Epithelial cell of proximal tubule (primary cell): ENCODE data around the gene TM4SF1. TPM values are rescaled to one million over a fixed set of nuclear protein-coding genes. Genes with fewer than 3 reads are reported as not detected.
A peak's percentile ranks its signal among the peaks of the same experiment; 100 is the strongest.
"Not testable (repeated sequence)": the region's sequence is repeated elsewhere in the genome, so short reads cannot be mapped to it uniquely, and the experiment has no call there.

Experiments
- DNase-seq: peaks from one replicate; pipeline ENCODE4 v3.0.0-alpha.2; 2011; ENCODE audit warnings: low read depth
- H3K4me3 ChIP-seq: 2 replicates; pipeline ENCODE4 v1.5.1; 2011; ENCODE audit warnings: low read depth, mild to moderate bottlenecking, low read length
- total RNA-seq: library from RNA; depleted of rRNA; stranded (reverse); fragments of >200 nt; gene quantifications from 2 replicates; pipeline ENCODE4 v1.2.3, GENCODE V29; 2015
- TF ChIP-seq, protein P1 (sequence below): conservative IDR thresholded peaks from 2 replicates; pipeline ENCODE4 v1.5.1; 2012; ENCODE audit warnings: low read depth, mild to moderate bottlenecking, low read length

The TM4SF1 gene
- total RNA-seq, 1 donor from 2014 or later: 304 TPM

DNA sequence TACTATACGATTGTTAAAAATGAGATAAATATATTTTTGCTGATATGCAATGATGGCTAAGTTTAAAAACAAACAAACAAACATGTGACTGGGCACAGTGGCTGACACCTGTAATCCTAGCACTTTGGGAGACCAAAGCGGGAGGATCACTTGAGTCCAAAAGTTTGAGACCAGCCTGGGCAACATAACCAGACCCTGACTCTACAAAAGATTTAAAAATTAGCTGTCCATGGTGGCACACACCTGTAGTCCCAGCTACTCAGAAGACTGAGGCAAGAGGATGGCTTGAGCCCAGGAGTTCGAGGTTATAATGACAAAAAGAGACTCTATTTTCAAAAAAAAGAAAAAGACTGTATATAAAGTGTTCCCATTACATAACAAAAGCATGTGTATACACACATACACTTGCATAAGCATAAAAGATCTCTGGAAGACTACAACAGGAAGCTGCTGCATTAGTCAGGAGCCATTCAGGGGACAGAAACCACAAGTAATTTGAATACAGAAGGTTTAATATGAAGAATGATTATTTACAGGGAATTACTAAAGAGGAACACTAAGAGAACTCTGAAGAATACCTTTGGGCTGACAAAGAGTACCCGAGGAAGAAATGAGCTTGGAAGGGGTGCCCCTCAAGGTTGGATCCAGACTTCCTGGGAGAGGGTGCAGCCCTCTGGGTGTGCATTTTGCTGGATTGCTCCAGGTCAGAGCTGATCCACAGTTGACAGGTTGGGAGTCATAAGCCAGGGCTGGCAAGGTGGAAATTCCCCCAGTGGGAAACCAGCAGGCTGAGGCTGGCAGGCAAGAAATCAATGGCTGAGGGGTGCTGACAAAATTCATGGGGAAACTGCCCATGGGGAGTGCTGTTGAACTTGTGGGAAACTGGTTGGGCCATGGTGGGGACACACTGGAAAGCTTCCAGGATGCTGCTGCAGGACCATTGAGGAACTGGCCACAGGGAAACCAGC is 34.8 kb downstream of the TM4SF1 start:
- no peak for DNase-seq
- no peak overlapping the region for H3K4me3 ChIP-seq
- TF ChIP-seq, protein P1, sequence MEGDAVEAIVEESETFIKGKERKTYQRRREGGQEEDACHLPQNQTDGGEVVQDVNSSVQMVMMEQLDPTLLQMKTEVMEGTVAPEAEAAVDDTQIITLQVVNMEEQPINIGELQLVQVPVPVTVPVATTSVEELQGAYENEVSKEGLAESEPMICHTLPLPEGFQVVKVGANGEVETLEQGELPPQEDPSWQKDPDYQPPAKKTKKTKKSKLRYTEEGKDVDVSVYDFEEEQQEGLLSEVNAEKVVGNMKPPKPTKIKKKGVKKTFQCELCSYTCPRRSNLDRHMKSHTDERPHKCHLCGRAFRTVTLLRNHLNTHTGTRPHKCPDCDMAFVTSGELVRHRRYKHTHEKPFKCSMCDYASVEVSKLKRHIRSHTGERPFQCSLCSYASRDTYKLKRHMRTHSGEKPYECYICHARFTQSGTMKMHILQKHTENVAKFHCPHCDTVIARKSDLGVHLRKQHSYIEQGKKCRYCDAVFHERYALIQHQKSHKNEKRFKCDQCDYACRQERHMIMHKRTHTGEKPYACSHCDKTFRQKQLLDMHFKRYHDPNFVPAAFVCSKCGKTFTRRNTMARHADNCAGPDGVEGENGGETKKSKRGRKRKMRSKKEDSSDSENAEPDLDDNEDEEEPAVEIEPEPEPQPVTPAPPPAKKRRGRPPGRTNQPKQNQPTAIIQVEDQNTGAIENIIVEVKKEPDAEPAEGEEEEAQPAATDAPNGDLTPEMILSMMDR: no peak

DNA sequence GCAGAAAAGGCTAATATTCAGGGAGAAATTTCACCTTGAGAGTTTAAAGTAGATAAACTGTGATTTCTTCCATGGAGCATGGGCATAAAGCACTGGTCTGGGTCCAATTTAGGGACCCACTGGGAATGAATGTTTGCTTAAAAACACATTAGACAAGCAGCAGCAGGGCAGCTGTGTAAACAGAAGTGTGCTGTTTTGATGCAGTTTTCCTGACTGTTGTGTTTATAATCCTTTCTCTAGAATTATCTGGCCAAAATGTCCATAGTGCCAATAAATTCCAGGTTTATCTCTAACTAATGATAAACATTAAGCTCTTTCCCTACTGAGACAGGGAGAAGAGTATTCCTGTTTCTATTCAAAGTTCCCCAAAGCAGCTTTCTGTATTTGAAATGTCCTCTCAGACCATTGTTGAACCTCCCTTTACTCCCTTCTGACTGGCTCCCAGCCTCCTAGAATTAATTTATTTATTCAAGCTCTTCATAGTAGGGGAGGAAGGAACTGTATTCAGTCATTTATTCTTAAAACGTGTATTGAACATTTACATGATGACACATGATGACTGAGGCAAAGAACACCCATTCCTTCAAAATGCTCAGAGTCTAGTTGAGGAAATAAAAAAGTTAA is 37.0 kb downstream of the TM4SF1 start:
- no peak for DNase-seq
- TF ChIP-seq, protein P1: no peak
- no peak overlapping the region for H3K4me3 ChIP-seq

DNA sequence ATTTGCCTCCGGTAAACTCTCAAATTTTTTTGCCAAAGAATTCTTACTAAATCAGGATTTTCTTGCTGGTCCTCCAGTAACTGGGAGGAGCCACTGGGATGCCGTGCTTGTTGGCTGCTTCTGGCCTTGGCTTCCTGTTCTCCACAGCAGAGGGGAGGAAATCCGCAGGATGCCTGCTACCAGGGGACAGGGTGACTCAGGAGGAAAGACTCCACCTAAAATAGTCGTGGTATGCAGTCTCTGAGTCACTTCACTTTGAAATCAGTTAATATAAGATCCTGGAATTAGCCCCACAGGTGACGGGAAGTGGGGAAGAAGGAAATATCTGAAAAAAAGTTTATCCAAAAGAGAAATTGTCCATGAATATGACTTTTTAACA is 37.5 kb downstream of the TM4SF1 start:
- TF ChIP-seq, protein P1: no peak
- peak; percentile 94 for DNase-seq
- no peak overlapping the region for H3K4me3 ChIP-seq

DNA sequence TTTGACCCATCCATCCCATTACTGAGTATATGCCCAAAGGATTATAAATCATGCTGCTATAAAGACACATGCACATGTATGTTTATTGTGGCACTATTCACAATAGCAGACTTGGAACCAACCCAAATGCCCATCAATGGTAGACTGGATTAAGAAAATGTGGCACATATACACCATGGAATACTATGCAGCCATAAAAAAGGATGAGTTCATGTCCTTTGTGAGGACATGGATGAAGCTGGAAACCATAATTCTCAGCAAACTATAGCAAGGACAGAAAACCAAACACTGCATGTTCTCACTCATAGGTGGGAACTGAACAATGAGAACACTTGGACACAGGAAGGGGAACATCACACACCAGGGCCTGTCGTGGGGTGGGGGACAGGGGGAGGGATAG is 40.0 kb downstream of the TM4SF1 start:
- H3K4me3 ChIP-seq, DNase-seq: not testable (repeated sequence)

DNA sequence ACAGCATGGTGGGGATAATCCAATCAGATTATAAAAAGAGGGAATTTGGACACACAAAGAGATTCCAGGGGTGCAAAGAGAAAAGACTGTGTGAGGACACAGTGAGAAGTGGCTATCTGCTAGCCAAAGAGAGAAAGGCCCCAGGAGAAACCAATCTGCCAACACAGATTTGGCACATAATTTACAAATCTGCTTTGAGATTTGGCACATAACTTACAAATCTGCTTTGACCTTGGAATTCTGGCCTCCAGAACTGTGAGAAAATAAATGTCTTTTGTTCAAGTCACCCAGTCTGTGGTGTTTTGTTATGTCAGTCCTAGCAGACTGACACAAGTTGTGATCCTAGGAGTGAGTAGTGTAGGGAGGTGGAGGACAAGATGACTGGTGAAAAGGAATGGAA is 40.5 kb downstream of the TM4SF1 start:
- TF ChIP-seq, protein P1: no peak
- DNase-seq: no peak
- no peak overlapping the region for H3K4me3 ChIP-seq

DNA sequence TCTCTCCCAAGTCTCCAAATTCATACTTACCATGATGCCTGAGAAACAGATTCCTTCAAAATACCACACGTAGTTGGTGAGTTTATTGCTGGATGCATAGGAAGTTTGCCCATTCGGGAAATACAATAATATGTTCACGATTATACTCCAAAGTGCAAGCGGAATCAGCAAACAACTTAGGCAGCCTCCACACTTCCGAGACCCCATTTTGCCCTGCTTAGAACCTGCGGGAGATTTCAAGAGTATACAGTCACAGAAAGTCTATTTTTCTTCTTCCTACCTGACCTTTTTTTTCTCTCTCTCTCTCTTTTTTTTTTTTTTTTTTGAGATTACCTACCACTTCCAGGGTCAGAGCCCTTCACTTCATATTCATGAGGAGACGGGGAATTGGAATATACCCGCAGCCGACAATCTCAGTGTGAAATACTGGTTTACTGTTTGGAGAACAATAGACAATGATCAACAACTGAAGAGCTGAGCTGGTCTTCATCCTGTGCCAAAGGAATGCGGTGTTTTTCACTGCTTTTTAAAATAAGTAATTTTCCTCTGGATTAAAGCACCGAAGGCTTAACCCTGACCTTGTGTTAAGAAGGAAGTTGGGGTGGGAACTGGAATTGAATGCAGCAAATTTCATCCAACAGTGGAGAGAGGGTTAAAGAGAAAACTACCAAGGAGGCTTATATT is 44.1 kb downstream of the TM4SF1 start, which contains the start of gene TM4SF18:
Gene TM4SF18 (minus strand): TSS at position 461 of the 684 bp plus-strand sequence. CDS start 254 bp downstream, at position 207.
- TF ChIP-seq, protein P1: no peak

DNA sequence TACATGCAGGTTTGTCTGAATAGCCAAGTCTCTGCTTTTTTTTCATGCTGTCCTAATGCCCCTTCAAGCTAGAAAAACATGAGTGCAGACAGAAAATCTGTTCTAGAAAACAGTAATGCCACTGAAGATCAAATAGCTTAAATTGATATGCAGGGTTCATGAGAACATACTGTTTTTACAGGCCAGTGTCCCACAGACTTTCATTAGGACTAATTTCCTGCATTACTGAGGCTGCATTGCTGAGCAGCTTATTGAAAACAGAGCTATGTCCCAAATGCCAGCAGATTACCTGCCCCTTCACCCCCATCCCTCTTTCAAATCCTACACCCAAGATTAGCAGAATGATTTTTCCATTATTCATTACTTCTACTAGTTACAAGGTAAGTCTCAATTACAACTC is 44.7 kb downstream of the TM4SF1 start:
- peak overlapping the region; percentile 57 for H3K4me3 ChIP-seq
- DNase-seq: no peak
- TF ChIP-seq, protein P1: no peak

More for the DNA sequence above, 44.1 kb downstream of the TM4SF1 start, which contains the start of gene TM4SF18:
- DNase-seq: no peak
- peak within 1 kb of the TSS; percentile 57 for H3K4me3 ChIP-seq
